Loucy (cell line): ENCODE data around the gene ADGRD1.

Experiments used
- EZH2phosphoT487 ChIP-seq: fragments of 200-600 bp; IDR thresholded peaks from 2 replicates; pipeline ENCODE4 v1.6.1; 2018; ENCODE audit warnings: antibody characterized with exemption, mild to moderate bottlenecking, moderate library complexity, borderline replicate concordance
- TF ChIP-seq, protein P1 (sequence below): fragments of 200-600 bp; sonication (generic); conservative IDR thresholded peaks from 2 replicates; pipeline ENCODE4 v1.5.1; 2014; ENCODE audit warnings: mild to moderate bottlenecking, antibody characterized with exemption, low read length

DNA sequence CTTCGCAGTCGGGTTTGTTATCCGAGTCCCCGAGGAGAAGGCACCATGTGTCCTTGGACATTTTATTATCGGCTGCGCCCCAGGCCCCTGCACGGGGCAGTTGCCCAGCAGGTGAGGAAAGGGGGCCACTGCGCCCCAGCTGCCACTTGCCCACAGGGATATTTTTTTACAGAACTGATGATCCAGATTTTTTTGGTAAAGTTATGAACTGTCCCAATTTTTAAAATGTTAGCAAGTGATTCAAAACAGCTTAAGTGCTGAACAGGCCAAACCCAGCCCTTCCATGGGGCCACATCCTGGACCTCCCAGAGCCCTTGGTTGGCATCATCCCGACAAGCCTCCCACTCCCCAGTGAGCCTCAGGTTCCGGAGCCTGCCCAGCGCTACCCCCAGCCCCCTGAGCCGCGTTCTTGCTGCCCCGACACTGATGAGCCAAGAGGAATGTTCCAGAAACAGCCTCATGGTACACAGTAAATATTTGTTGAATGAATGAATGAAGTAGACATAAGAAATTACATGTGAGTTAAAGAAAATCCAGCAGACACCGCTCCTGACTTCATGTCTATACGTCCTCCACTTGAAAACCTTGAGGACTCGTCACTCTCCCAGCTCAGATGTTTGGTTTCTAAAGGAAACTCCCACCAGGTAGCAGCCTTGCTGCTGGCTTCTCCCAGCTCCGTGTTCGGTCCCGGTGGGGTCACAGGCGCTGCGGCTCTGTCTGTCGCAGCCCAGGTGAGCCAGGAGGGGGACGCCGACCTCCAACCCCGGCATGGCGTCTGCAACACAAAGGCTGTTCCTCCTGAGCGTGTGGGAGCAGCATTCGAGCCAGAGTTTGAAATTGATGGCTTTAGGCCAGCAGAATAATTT lies 88.5 kb downstream of the ADGRD1 start:
- TF ChIP-seq, protein P1, sequence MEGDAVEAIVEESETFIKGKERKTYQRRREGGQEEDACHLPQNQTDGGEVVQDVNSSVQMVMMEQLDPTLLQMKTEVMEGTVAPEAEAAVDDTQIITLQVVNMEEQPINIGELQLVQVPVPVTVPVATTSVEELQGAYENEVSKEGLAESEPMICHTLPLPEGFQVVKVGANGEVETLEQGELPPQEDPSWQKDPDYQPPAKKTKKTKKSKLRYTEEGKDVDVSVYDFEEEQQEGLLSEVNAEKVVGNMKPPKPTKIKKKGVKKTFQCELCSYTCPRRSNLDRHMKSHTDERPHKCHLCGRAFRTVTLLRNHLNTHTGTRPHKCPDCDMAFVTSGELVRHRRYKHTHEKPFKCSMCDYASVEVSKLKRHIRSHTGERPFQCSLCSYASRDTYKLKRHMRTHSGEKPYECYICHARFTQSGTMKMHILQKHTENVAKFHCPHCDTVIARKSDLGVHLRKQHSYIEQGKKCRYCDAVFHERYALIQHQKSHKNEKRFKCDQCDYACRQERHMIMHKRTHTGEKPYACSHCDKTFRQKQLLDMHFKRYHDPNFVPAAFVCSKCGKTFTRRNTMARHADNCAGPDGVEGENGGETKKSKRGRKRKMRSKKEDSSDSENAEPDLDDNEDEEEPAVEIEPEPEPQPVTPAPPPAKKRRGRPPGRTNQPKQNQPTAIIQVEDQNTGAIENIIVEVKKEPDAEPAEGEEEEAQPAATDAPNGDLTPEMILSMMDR, result no peak
- TF ChIP-seq EZH2phosphoT487, result no peak
